Mammary epithelial cell (primary cell): ENCODE results near the gene SCARB1.

Experiments
- EZH2 ChIP-seq: IDR thresholded peaks from 2 replicates; pipeline ENCODE4 v1.6.1; 2012; ENCODE audit warnings: low read length, inconsistent platforms, borderline replicate concordance
- TF ChIP-seq, protein P1 (sequence below), 2 donors: IDR thresholded peaks in 1 of 2; conservative IDR thresholded peaks in 1 of 2; 2 replicates each; pipeline ENCODE4 v1.5.1; 2011 to 2012; ENCODE audit warnings: inconsistent platforms in 2 of 2, low read length in 2 of 2, mild to moderate bottlenecking in 2 of 2, control low read depth in 1 of 2, low read depth in 1 of 2; ENCODE audit not compliant: insufficient read depth in 1 of 2; ENCODE audit errors: extremely low read depth in 1 of 2

DNA sequence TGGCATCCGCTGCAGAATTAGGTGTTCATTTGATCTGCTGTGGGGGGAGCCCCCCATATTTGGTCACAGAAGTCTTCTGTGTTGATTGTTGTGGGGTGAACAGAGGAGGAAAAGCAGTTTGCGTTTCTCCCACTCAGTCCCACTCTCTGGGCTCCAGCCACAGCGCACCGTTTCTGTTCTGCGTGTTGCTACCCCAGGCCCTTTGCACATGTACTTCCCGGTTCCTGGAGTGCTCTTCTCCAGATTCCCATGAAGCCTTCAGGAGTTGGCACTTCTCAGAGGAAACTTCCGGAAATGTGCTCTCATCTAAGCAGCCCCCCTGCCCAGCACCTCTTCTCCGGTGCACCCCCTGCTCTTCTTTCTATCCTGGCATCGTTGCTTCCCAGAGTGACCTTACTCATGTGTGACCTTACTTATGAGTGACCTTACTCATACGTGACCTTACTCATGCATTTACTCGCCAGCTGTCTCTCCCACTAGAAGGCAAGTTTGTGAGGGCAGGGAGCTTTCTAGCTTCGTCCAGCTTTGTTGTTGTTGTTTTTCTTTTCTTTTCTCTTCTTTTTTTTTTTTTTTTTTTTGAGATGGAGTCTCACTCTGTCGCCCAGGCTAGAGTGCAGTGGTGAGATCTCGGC is 93.7 kb downstream of the SCARB1 start:
- TF ChIP-seq EZH2, result no peak
- TF ChIP-seq, protein P1, sequence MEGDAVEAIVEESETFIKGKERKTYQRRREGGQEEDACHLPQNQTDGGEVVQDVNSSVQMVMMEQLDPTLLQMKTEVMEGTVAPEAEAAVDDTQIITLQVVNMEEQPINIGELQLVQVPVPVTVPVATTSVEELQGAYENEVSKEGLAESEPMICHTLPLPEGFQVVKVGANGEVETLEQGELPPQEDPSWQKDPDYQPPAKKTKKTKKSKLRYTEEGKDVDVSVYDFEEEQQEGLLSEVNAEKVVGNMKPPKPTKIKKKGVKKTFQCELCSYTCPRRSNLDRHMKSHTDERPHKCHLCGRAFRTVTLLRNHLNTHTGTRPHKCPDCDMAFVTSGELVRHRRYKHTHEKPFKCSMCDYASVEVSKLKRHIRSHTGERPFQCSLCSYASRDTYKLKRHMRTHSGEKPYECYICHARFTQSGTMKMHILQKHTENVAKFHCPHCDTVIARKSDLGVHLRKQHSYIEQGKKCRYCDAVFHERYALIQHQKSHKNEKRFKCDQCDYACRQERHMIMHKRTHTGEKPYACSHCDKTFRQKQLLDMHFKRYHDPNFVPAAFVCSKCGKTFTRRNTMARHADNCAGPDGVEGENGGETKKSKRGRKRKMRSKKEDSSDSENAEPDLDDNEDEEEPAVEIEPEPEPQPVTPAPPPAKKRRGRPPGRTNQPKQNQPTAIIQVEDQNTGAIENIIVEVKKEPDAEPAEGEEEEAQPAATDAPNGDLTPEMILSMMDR (conservative IDR thresholded peaks at IDR 0.05 in 1 of 2, IDR thresholded peaks at IDR 0.05 in 1 of 2; ENCODE audit: extremely low read depth in 1 of 2, insufficient read depth in 1 of 2, low read depth in 1 of 2, low read length in 2 of 2), result no peak
